HepG2 (cell line): ENCODE data around the gene ZDHHC14. TPM values are rescaled to one million over a fixed set of nuclear protein-coding genes. Genes with fewer than 3 reads are reported as not detected.

ENCODE experiments used
- ATAC-seq: fragments of 200-7000 bp; cut with Tn5 transposase; 3 replicates; pipeline ENCODE4 v1.9.1; 2020; ENCODE audit warnings: mild to moderate bottlenecking, moderate library complexity
- BruUV-seq: library from RNA; stranded (reverse); fragments of 400-500 nt; replicated peaks from 2 replicates; lab custom pipeline; 2021; lab: Mats Ljungman, UMichigan
- CTCF ChIA-PET: fragments of 300-600 bp; formaldehyde crosslinking; extraction: SDS; loops from one replicate; lab custom pipeline; 2021; ENCODE audit warnings: low total read pairs, inconsistent platforms, low intra/inter-chr PET ratio; lab: Yijun Ruan, JAX
- POLR2A ChIA-PET: fragments of 350-600 bp; sonication (Branson Sonifier 250); formaldehyde crosslinking; loops from one replicate; lab custom pipeline; 2020; ENCODE audit warnings: antibody characterized with exemption, inconsistent platforms; lab: Yijun Ruan, JAX
- DNase-seq: peaks from one replicate; pipeline ENCODE4 v3.0.0-alpha.2; 2015; ENCODE audit warnings: low spot score
- FAIRE-seq: peaks from 3 replicates; lab custom pipeline; 2011; peaks lifted over from hg19 to GRCh38; lab: Jason Lieb, UNC
- H2AFZ ChIP-seq: one replicate; pipeline ENCODE4 v1.6.1; 2011; ENCODE audit warnings: low read length, inconsistent platforms
- H3K27ac ChIP-seq: fragments of 300-600 bp; 3 replicates; pipeline ENCODE4 v1.8.0; 2011; ENCODE audit warnings: mixed run types, mild to moderate bottlenecking, mixed read lengths, low read length, inconsistent platforms; ENCODE audit not compliant: insufficient read depth; ENCODE audit errors: extremely low read length
- H3K27me3 ChIP-seq, 2 experiments: fragments of 200-600 bp in 1 of 2; 2 replicates in 1 of 2; 3 replicates in 1 of 2; pipeline versions ENCODE4 v1.6.0 to v1.8.0; 2011; ENCODE audit warnings: low read length in 2 of 2, mild to moderate bottlenecking in 2 of 2, moderate library complexity in 2 of 2, inconsistent platforms in 1 of 2; ENCODE audit not compliant: insufficient read depth in 2 of 2, control insufficient read depth in 1 of 2
- H3K36me3 ChIP-seq, 2 experiments: fragments of 200-600 bp in 1 of 2; replicated peaks in 1 of 2; 2 replicates in 1 of 2; 3 replicates in 1 of 2; pipeline versions ENCODE4 v1.5.1 to v1.8.0; 2011; ENCODE audit warnings: low read length in 2 of 2, inconsistent platforms in 1 of 2; ENCODE audit not compliant: insufficient read depth in 2 of 2, control insufficient read depth in 1 of 2
- H3K4me1 ChIP-seq: 2 replicates; pipeline ENCODE4 v1.5.1; 2012; ENCODE audit warnings: low read length, inconsistent platforms; ENCODE audit not compliant: insufficient read depth
- H3K4me2 ChIP-seq: 2 replicates; pipeline ENCODE4 v1.6.0; 2011; ENCODE audit warnings: low read depth, low read length, inconsistent platforms
- H3K4me3 ChIP-seq, 3 experiments: fragments of 200-600 bp in 1 of 3; sonication (generic), shearing (Covaris generic) in 1 of 3; replicated peaks in 1 of 3; 2 replicates each; pipeline ENCODE4 v1.5.1; 2011 to 2016; ENCODE audit warnings: low read length in 3 of 3, inconsistent platforms in 2 of 3, low read depth in 2 of 3, mild to moderate bottlenecking in 2 of 3, control low read depth in 1 of 3, mixed read lengths in 1 of 3; ENCODE audit not compliant: insufficient read depth in 1 of 3
- H3K79me2 ChIP-seq: one replicate; pipeline ENCODE4 v1.6.1; 2011; ENCODE audit warnings: low read length, inconsistent platforms; ENCODE audit not compliant: insufficient read depth
- H3K9ac ChIP-seq: 2 replicates; pipeline ENCODE4 v1.6.0; 2011; ENCODE audit warnings: mild to moderate bottlenecking, low read depth, low read length, inconsistent platforms; ENCODE audit not compliant: insufficient read depth
- H3K9me3 ChIP-seq: 2 replicates; pipeline ENCODE4 v1.5.1; 2012; ENCODE audit warnings: mild to moderate bottlenecking, low read length
- H4K20me1 ChIP-seq: 2 replicates; pipeline ENCODE4 v1.6.0; 2011; ENCODE audit warnings: inconsistent platforms, mild to moderate bottlenecking, low read length, moderate library complexity; ENCODE audit not compliant: insufficient read depth
- ASH2L ChIP-seq: fragments of 300-600, 200-600 bp; sonication (generic); IDR thresholded peaks from 2 replicates; pipeline ENCODE4 v1.7.0; 2017; ENCODE audit warnings: low read depth, mild to moderate bottlenecking, moderate library complexity, mixed read lengths, low read length; ENCODE audit not compliant: insufficient read length
- CBX1 ChIP-seq: IDR thresholded peaks from one replicate; pipeline ENCODE4 v1.6.1; 2016; ENCODE audit warnings: antibody characterized with exemption, low read depth
- DR1 ChIP-seq: sonication (generic); formaldehyde crosslinking; IDR thresholded peaks from 2 replicates; pipeline ENCODE4 v1.8.0; 2021; ENCODE audit warnings: mild to moderate bottlenecking, missing genetic modification reagents, inconsistent platforms
- ONECUT2 ChIP-seq: sonication (generic); formaldehyde crosslinking; IDR thresholded peaks from 2 replicates; pipeline ENCODE4 v1.4.0; 2020; ENCODE audit warnings: missing genetic modification reagents
- ZFAT ChIP-seq: sonication (generic); formaldehyde crosslinking; conservative IDR thresholded peaks from 2 replicates; pipeline ENCODE4 v1.8.1; 2023; ENCODE audit warnings: missing genetic modification reagents, inconsistent platforms
- ZNF121 ChIP-seq: sonication (generic); formaldehyde crosslinking; IDR thresholded peaks from 2 replicates; pipeline ENCODE4 v1.5.0; 2020; ENCODE audit warnings: mild to moderate bottlenecking, missing genetic modification reagents
- ZNF230 ChIP-seq: sonication (generic); formaldehyde crosslinking; IDR thresholded peaks from 2 replicates; pipeline ENCODE4 v1.4.0; 2020; ENCODE audit warnings: mild to moderate bottlenecking, missing genetic modification reagents
- ZNF557 ChIP-seq: sonication (generic); formaldehyde crosslinking; IDR thresholded peaks from 2 replicates; pipeline ENCODE4 v1.4.0; 2020; ENCODE audit warnings: missing genetic modification reagents
- WGBS: methylation state at CpG from one replicate; pipeline ENCODE4 v1.1.6; 2017; ENCODE audit warnings: low lambda C conversion rate; 5-methylcytosine and 5-hydroxymethylcytosine counted together
- in situ Hi-C: cut with HindIII; loops from 2 replicates; pipeline ENCODE4 v1.10.0; 2017; ENCODE audit warnings: low pct_unique_long_range_greater_than_20kb; ENCODE audit not compliant: extremely low pct_ligation_motif_present
- intact Hi-C: fragments of 100-400 bp; cut with micrococcal nuclease; formaldehyde crosslinking; loops from one replicate; pipeline ENCODE4 v1.10.0; 2022; ENCODE audit not compliant: unreplicated experiment
- polyA plus RNA-seq, 8 experiments: library from polyadenylated mRNA; depleted of rRNA in 3 of 8; stranded (reverse) in 7 of 8; unstranded in 1 of 8; fragments of >200 nt; fragmentation: Illumina TruSeq in 4 of 8; extraction: Trizol in 4 of 8; gene quantifications; 2 replicates each; pipeline versions ENCODE4 v1.2.1 to v1.2.3, GENCODE V29; 2011 to 2016; ENCODE audit warnings: low read depth in 4 of 8, missing spikeins in 1 of 8, mixed read lengths in 1 of 8; ENCODE audit not compliant: insufficient read depth in 1 of 8
- total RNA-seq, 5 experiments: library from RNA; depleted of rRNA; stranded (reverse); fragments of >200 nt; fragmentation: Illumina TruSeq; extraction: Trizol; gene quantifications; 2 replicates each; pipeline ENCODE4 v1.2.3, GENCODE V29; 2016; ENCODE audit warnings: low read depth in 1 of 5
- TF ChIP-seq, protein P1 (sequence below): sonication (generic); formaldehyde crosslinking; IDR thresholded peaks from 2 replicates; pipeline ENCODE4 v1.8.0; 2022; ENCODE audit warnings: mild to moderate bottlenecking, missing genetic modification reagents, moderate library complexity

ZDHHC14 gene
- total and polyA plus RNA-seq, 2 of the 13 experiments (the other 11 are each of a cell fraction or from before 2014, with no cell fraction given), result 3.7 to 9.5 TPM

DNA sequence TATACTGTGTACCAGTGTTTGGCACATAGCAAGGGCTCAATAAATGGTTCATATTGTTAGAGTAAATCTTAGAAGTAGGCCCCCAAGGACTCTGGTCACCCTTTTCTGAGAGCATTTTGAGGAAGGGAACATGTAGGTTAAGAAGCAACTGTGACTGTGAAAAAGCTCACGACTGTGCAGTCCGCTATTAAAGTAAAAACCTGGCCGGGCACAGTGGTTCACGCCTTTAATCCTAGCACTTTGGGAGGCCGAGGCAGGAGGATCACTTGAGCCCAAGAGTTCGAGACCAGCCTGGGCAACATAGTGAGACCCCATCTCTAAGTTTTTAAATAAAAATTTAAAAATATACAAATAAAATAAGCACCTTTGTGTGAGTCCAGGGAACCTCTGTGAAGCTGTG is 5.0 kb downstream of the ZDHHC14 start:
- POLR2A ChIA-PET, result interaction anchor here (1.3 kb wide), 1 partner anchor 48 kb away, joined by 3 read pairs; no protein-coding TSS in a partner anchor
- Histone ChIP-seq H3K9me3 (peaks cover 11% of the 10 kb centered on the region), H3K4me3 (no peak overlapping the region), H3K4me1 (peaks cover 30% of the 10 kb centered on the region), H4K20me1 (peaks cover 4% of the 10 kb centered on the region; the same call in 1 of the 2 replicates), H3K36me3 (no peaks in the 10 kb centered on the region), H3K9ac (no peak overlapping the region), H3K27me3 (no peaks in the 10 kb centered on the region), H3K4me2 (no peak overlapping the region), H3K79me2 (peaks cover 21% of the 10 kb centered on the region), H3K27ac (no peak overlapping the region), H2AFZ (no peak overlapping the region)
- intact Hi-C loops (no loop called here), in situ Hi-C loops (no loop called here)
- TF ChIP-seq ONECUT2 (CRISPR knock-in tag) (no peak), ZNF121 (CRISPR knock-in tag) (0 out of 2 replicates have a peak, but pooled peaks have one; percentile 43)
- 95% methylated on average over 6 of the region's 6 CpGs for WGBS
- no peak for FAIRE-seq
- ATAC-seq, result no peak
- CTCF ChIA-PET, result no interaction called here
- no TSS peak for BruUV-seq
- no peak for DNase-seq

DNA sequence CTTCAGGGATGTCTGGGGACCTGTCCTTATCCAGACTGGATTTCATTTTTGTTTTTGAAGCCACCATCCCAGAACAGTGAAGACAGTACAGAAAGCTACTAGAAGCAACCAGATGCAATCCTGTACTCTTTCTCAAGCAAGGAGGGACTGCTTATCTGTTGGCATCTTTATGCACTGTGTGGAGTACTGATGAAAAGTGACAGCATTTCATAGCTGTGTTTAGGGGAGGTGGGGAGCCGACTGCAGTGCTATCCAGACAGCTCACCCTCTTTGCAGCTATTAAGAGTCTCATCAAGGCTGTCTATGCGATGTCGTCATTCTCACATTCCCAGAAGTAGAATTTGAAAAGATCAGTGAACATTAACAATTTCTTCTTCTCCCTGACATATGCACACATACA is 5.5 kb downstream of the ZDHHC14 start:
- BruUV-seq, result no TSS peak
- no peak overlapping the region for H3K27ac ChIP-seq
- H4K20me1 ChIP-seq, result peaks cover 4% of the 10 kb centered on the region; the same call in 1 of the 2 replicates
- no peak for FAIRE-seq
- no peak for ATAC-seq
- H2AFZ ChIP-seq, result no peak overlapping the region
- peaks cover 30% of the 10 kb centered on the region for H3K4me1 ChIP-seq
- no peak for TF ChIP-seq ASH2L
- no peak for TF ChIP-seq DR1 (CRISPR knock-in tag)
- no peak for TF ChIP-seq ZNF230 (CRISPR knock-in tag)
- TF ChIP-seq CBX1, result no peak
- TF ChIP-seq, protein P1, sequence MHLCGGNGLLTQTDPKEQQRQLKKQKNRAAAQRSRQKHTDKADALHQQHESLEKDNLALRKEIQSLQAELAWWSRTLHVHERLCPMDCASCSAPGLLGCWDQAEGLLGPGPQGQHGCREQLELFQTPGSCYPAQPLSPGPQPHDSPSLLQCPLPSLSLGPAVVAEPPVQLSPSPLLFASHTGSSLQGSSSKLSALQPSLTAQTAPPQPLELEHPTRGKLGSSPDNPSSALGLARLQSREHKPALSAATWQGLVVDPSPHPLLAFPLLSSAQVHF, result no peak
- TF ChIP-seq ZNF557, result no peak
- no peak for TF ChIP-seq ZFAT (CRISPR knock-in tag)
- TF ChIP-seq, all 625 proteins: peak for 0
- H3K4me2 ChIP-seq, result no peak overlapping the region
- POLR2A ChIA-PET, result interaction anchor here (1.3 kb wide), 1 partner anchor 48 kb away, joined by 3 read pairs; no protein-coding TSS in a partner anchor
- peaks cover 14% of the 10 kb centered on the region for H3K9me3 ChIP-seq
- H3K36me3 ChIP-seq, result no peaks in the 10 kb centered on the region
- no peak overlapping the region for H3K4me3 ChIP-seq
- DNase-seq, result no peak
- 91% methylated on average over 3 of the region's 3 CpGs for WGBS
- in situ Hi-C loops (no loop called here), intact Hi-C loops (no loop called here)
- no peak overlapping the region for H3K9ac ChIP-seq
- H3K27me3 ChIP-seq, result no peaks in the 10 kb centered on the region
- CTCF ChIA-PET, result no interaction called here
- peaks cover 23% of the 10 kb centered on the region for H3K79me2 ChIP-seq
